NB4 (cell line): Measurements from ENCODE around the gene SLC25A10.

Source experiments
- DNase-seq: peaks from one replicate; pipeline ENCODE4 v3.0.0; 2010; ENCODE audit warnings: low read depth
- H3K4me3 ChIP-seq: one replicate; pipeline ENCODE4 v1.5.1; 2011; ENCODE audit warnings: mild to moderate bottlenecking, low read depth, low read length, moderate library complexity
- MYC ChIP-seq: IDR thresholded peaks from 2 replicates; pipeline ENCODE4 v1.6.1; 2011; ENCODE audit warnings: low read depth, low read length
- POLR2A ChIP-seq: IDR thresholded peaks from 2 replicates; pipeline ENCODE4 v1.6.1; 2011; ENCODE audit warnings: mild to moderate bottlenecking; ENCODE audit not compliant: insufficient read length; ENCODE audit errors: extremely low read depth
- TF ChIP-seq, protein P1 (sequence below): IDR thresholded peaks from one replicate; pipeline ENCODE4 v1.5.1; 2012; ENCODE audit warnings: low read depth, low read length
- TF ChIP-seq, protein P2 (sequence below): IDR thresholded peaks from 2 replicates; pipeline ENCODE4 v1.6.1; 2011; ENCODE audit warnings: low read depth, low read length

Gene SLC25A10

DNA sequence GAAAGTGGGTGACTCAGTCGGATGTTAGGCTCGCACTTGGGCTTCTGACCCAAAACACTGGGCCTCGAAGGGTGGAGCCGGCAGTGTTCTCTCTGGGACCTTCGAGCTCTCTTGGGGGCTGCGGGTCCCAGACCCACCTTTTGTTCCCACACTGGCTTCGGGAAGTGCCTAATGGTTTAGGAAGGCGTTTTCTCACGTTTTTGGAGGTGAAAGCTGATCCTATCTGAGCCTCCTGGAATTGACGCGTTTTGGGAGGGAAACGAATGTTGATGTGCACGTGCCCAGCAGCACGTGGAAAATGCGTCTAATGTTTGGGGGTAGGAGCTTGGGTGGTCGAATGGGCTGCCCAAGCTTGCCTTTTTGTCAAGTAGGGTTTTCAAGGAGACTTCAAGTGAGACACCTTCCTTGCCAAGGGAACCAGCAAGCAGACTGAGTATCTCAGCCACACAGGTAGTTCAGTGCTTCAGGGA lies 27.6 kb upstream of the SLC25A10 start:
- DNase-seq, result no peak

DNA sequence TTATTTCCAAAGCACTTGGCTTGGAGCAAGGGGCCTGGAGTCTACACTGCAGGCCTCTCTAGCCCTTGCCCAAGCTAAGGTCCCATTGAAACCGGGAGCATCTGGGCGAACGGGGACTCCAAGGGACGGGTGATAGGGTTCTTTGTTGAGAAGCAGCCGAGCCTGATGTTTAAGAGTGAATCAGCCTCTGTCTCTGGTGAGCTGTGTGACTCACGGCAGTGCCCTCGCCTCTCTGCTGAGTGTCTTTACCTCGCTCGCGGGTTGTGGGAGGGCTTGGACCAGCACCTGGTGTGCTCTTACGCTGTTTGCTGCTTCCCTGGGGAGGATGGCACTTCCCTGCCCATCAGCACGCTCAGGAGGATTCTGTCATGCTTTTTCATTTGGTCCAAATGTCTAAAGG lies 27.0 kb upstream of the SLC25A10 start:
- H3K4me3 ChIP-seq, result peak overlapping the region; percentile 90
- DNase-seq, result peak; percentile 49
- no peak for TF ChIP-seq MYC
- TF ChIP-seq POLR2A, result no peak
- TF ChIP-seq, protein P1, sequence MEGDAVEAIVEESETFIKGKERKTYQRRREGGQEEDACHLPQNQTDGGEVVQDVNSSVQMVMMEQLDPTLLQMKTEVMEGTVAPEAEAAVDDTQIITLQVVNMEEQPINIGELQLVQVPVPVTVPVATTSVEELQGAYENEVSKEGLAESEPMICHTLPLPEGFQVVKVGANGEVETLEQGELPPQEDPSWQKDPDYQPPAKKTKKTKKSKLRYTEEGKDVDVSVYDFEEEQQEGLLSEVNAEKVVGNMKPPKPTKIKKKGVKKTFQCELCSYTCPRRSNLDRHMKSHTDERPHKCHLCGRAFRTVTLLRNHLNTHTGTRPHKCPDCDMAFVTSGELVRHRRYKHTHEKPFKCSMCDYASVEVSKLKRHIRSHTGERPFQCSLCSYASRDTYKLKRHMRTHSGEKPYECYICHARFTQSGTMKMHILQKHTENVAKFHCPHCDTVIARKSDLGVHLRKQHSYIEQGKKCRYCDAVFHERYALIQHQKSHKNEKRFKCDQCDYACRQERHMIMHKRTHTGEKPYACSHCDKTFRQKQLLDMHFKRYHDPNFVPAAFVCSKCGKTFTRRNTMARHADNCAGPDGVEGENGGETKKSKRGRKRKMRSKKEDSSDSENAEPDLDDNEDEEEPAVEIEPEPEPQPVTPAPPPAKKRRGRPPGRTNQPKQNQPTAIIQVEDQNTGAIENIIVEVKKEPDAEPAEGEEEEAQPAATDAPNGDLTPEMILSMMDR, result no peak
- TF ChIP-seq, protein P2, sequence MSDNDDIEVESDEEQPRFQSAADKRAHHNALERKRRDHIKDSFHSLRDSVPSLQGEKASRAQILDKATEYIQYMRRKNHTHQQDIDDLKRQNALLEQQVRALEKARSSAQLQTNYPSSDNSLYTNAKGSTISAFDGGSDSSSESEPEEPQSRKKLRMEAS, result no peak

More for the DNA sequence above, 27.6 kb upstream of the SLC25A10 start:
- peak overlapping the region; percentile 90 for H3K4me3 ChIP-seq
- TF ChIP-seq POLR2A, result no peak
- TF ChIP-seq, protein P1, result no peak
- TF ChIP-seq, protein P2, result peak; percentile 77; the same call in 1 of the 2 replicates

DNA sequence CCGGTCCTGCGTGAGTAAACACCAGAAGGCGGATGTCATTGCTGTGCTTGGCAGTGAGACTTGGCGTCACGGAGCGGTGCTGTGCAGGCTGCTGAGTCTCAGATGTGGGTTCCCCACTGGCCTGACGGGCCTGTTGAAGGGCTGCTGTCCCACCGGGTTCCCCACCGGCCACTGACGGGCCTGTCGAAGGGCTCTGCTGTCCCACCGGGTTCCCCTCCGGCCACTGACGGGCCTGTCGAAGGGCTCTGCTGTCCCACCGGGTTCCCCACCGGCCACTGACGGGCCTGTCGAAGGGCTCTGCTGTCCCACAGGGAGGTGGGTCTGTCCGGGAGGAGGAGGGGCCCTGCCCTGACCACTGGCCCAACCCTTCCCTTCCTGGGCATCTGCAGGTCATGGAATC lies 25.5 kb upstream of the SLC25A10 start:
- DNase-seq, result no peak
- TF ChIP-seq, protein P1, result no peak
- TF ChIP-seq, protein P2, result no peak
- TF ChIP-seq MYC (no peak), POLR2A (no peak)
- H3K4me3 ChIP-seq, result no peak overlapping the region

DNA sequence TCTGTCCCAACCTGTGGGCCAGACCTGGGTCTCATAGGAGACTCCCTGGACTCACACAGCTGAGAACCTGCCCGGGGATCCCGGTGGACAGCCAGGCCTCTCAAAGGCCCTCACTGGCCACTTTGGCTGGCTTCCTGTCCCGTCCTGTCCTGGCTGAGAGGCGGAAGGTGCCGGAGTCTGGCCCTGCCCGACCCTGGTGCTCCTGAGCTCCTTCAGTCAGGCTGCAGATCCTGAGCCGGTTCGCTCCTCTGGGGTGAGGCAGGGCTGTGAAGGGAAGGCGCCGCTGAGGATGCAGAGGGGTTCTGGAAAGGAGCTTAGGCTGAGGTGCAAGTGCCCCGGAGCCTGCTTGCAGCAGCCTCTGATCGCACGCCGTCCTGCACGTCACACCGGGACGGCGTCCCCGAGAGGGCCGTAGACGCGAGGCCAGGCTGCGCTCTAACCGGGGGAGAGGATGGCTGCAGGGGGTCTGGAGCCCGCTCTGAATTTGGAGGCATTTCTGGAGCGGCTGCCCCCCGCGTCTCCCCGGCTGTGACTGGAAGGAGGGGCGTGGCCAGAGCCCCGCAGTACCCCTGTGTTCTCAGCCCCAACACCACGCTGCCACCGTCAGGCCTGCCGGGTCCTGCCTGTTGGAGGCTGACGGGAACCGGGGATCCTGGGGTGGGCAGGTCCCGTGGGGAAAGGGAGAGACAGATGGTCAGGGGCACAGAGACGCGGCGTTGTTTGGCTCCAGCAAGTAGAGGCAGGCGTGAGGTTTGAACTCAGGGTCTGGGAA lies 24.1 kb upstream of the SLC25A10 start:
- H3K4me3 ChIP-seq, result no peak overlapping the region
- DNase-seq, result no peak
- TF ChIP-seq POLR2A (no peak), MYC (no peak)
- TF ChIP-seq, protein P1, result no peak
- TF ChIP-seq, protein P2, result no peak

DNA sequence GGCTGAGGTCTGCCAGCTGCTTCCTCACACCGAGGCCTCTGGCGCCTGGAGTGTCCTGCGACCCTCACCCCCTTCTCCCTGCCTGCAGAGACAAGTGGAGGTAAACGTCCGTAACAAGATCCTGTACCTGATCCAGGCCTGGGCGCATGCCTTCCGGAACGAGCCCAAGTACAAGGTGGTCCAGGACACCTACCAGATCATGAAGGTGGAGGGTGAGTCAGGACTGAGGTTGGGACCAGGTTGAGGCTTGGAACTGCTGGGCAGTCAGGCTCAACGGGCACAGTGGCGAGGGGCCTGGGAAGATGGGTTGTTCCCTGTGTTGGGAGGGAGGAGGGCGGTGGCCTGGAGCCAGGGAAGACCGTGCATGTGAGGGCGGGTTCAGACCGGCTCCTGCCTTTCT lies 23.5 kb upstream of the SLC25A10 start:
- no peak for DNase-seq
- TF ChIP-seq MYC (no peak), POLR2A (no peak)
- no peak overlapping the region for H3K4me3 ChIP-seq

DNA sequence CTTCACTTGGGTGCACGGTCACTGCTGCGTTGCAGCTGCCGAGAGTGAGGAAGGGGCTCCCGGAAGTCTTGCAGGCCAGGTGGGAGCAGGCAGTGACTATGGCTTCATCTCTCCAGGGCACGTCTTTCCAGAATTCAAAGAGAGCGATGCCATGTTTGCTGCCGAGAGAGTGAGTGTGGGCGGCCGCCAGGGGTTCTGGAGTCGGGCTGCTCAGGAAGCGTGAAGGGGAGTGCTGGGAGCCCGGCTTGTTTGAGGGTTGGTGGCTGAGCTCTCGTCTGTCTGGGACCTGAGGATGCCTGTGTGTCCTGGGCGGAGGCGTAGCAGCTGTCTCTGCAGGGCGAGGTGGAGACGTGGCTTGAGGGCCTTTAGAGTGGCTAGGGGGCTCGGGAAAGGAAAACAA lies 22.0 kb upstream of the SLC25A10 start:
- TF ChIP-seq, protein P1, result no peak
- TF ChIP-seq MYC (no peak), POLR2A (no peak)
- TF ChIP-seq, protein P2, result no peak
- H3K4me3 ChIP-seq, result no peak overlapping the region
- no peak for DNase-seq
